OCI-LY7 (cell line): ENCODE data around the gene CGB7. TPM values are rescaled to one million over a fixed set of nuclear protein-coding genes. Genes with fewer than 3 reads are reported as not detected.
"Not testable (repeated sequence)": the region's sequence is repeated elsewhere in the genome, so short reads cannot be mapped to it uniquely, and the experiment has no call there.

Source experiments
- BruUV-seq: library from RNA; stranded (reverse); fragments of 400-500 nt; replicated peaks from 2 replicates; lab custom pipeline; 2021; lab: Mats Ljungman, UMichigan
- CTCF ChIA-PET: fragments of 300-600 bp; sonication (Branson Sonifier 250); formaldehyde crosslinking; loops from one replicate; lab custom pipeline; 2022; ENCODE audit warnings: antibody characterized with exemption; ENCODE audit not compliant: unreplicated experiment; lab: Charles Lee
- POLR2A ChIA-PET: fragments of 300-600 bp; sonication (Branson Sonifier 250); formaldehyde crosslinking; loops from one replicate; lab custom pipeline; 2022; ENCODE audit warnings: antibody characterized with exemption; lab: Charles Lee
- DNase-seq: peaks from one replicate; pipeline ENCODE4 v3.0.0-alpha.2; 2015; ENCODE audit warnings: low spot score
- H2AFZ ChIP-seq: fragments of 200-600 bp; sonication (generic), shearing (Covaris generic); 2 replicates; pipeline ENCODE4 v1.6.1; 2014; ENCODE audit warnings: mild to moderate bottlenecking, antibody characterized with exemption, low read length, moderate library complexity
- H3K27ac ChIP-seq: fragments of 200-600 bp; sonication (generic); 2 replicates; pipeline ENCODE4 v1.5.1; 2014; ENCODE audit warnings: mixed run types, low read depth, mild to moderate bottlenecking, moderate library complexity, low read length, inconsistent platforms; ENCODE audit not compliant: poor library complexity, severe bottlenecking
- H3K36me3 ChIP-seq: fragments of 200-600 bp; sonication (generic); 2 replicates; pipeline ENCODE4 v1.6.1; 2014; ENCODE audit warnings: mild to moderate bottlenecking, antibody characterized with exemption, low read length, moderate library complexity, mixed read lengths; ENCODE audit not compliant: insufficient read depth
- H3K4me1 ChIP-seq: fragments of 200-600 bp; sonication (generic); 2 replicates; pipeline ENCODE4 v1.5.1; 2014; ENCODE audit warnings: mild to moderate bottlenecking, low read length; ENCODE audit not compliant: insufficient read depth, poor library complexity, severe bottlenecking
- H3K4me2 ChIP-seq: fragments of 200-600 bp; sonication (generic); 2 replicates; pipeline ENCODE4 v1.6.1; 2014; ENCODE audit warnings: mild to moderate bottlenecking, low read length
- H3K4me3 ChIP-seq: fragments of 200-600 bp; sonication (generic); 2 replicates; pipeline ENCODE4 v1.5.1; 2014; ENCODE audit warnings: mild to moderate bottlenecking, low read depth, low read length; ENCODE audit not compliant: poor library complexity, severe bottlenecking
- H3K79me2 ChIP-seq: fragments of 200-600 bp; sonication (generic); 2 replicates; pipeline ENCODE4 v1.6.1; 2016; ENCODE audit warnings: low read depth, mild to moderate bottlenecking, low read length, moderate library complexity, mixed read lengths; ENCODE audit not compliant: insufficient read depth
- H3K9me2 ChIP-seq: fragments of 200-600 bp; sonication (generic); 2 replicates; pipeline ENCODE4 v1.6.1; 2016; ENCODE audit warnings: mild to moderate bottlenecking, low read length, mixed read lengths; ENCODE audit not compliant: insufficient read depth
- H3K9me3 ChIP-seq: fragments of 200-600 bp; sonication (generic); 2 replicates; pipeline ENCODE4 v1.6.1; 2014; ENCODE audit warnings: mild to moderate bottlenecking, mixed run types, low read length, mixed read lengths
- H4K20me1 ChIP-seq: fragments of 200-600 bp; sonication (generic); 2 replicates; pipeline ENCODE4 v1.6.1; 2014; ENCODE audit warnings: mild to moderate bottlenecking, antibody characterized with exemption, low read length, moderate library complexity, mixed read lengths; ENCODE audit not compliant: insufficient read depth
- CTCF ChIP-seq: fragments of 200-600 bp; sonication (generic); conservative IDR thresholded peaks from 2 replicates; pipeline ENCODE4 v1.5.1; 2014; ENCODE audit warnings: mild to moderate bottlenecking, antibody characterized with exemption, low read length, moderate library complexity, mixed read lengths
- intact Hi-C: fragments of 100-400 bp; cut with micrococcal nuclease; formaldehyde crosslinking; loops from one replicate; pipeline ENCODE4 v1.10.0; 2022; ENCODE audit not compliant: unreplicated experiment
- total RNA-seq, 2 experiments: library from RNA; depleted of rRNA in 1 of 2; stranded (reverse); fragments of >200 nt in 1 of 2; shearing (Covaris generic) in 1 of 2; gene quantifications; 2 replicates each; pipeline ENCODE4 v1.2.3, GENCODE V29; 2014 to 2022

The CGB7 gene
- total RNA-seq, 2 experiments from 2014 or later, result not detected

- peak; percentile 66 for DNase-seq
- H4K20me1 ChIP-seq, BruUV-seq, H3K4me2 ChIP-seq, H3K4me1 ChIP-seq, H3K36me3 ChIP-seq, CTCF ChIA-PET, H3K9me2 ChIP-seq, H2AFZ ChIP-seq, H3K9me3 ChIP-seq, H3K27ac ChIP-seq, H3K79me2 ChIP-seq, H3K4me3 ChIP-seq, POLR2A ChIA-PET, intact Hi-C loops: not testable (repeated sequence)
- TF ChIP-seq CTCF, result peak; percentile 81
Observed at GRCh38 chr19:49036815-49037214, 20.7 kb downstream of the CGB7 start, which contains the start of gene CGB1. Gene CGB1, minus strand, starts transcription at chr19:49036895. Its CDS starts 184 bp downstream, at chr19:49036711.

GRCh38 chr19:49031642-49032301, 25.8 kb downstream of the CGB7 start, which contains the start of gene CGB2:
Gene CGB2, plus strand, starts transcription at chr19:49031890. Its CDS starts 206 bp downstream, at chr19:49032096.
- H3K79me2 ChIP-seq, intact Hi-C loops, H3K4me2 ChIP-seq, H3K4me3 ChIP-seq, H3K9me3 ChIP-seq, BruUV-seq, CTCF ChIA-PET, H3K4me1 ChIP-seq, H4K20me1 ChIP-seq, H3K27ac ChIP-seq, H3K36me3 ChIP-seq, H3K9me2 ChIP-seq, H2AFZ ChIP-seq: not testable (repeated sequence)
- DNase-seq, result peak; percentile 45
- POLR2A ChIA-PET, result interaction anchor here (0.7 kb wide), 1 partner anchor 237 kb away, joined by 3 read pairs; no protein-coding TSS in a partner anchor
- peak; percentile 76 for TF ChIP-seq CTCF

GRCh38 chr19:49030323-49030722, 27.2 kb downstream of the CGB7 start:
- H3K4me1 ChIP-seq, H3K4me2 ChIP-seq, CTCF ChIA-PET, H3K9me3 ChIP-seq, DNase-seq, intact Hi-C loops, BruUV-seq, H3K4me3 ChIP-seq, H3K9me2 ChIP-seq, POLR2A ChIA-PET, H4K20me1 ChIP-seq, H2AFZ ChIP-seq, H3K79me2 ChIP-seq, H3K27ac ChIP-seq, H3K36me3 ChIP-seq: not testable (repeated sequence)

GRCh38 chr19:49029749-49030148, 27.8 kb downstream of the CGB7 start:
- H3K27ac ChIP-seq, H3K4me3 ChIP-seq, H4K20me1 ChIP-seq, H3K4me2 ChIP-seq, H3K79me2 ChIP-seq, POLR2A ChIA-PET, H3K9me3 ChIP-seq, H3K4me1 ChIP-seq, H2AFZ ChIP-seq, BruUV-seq, intact Hi-C loops, H3K9me2 ChIP-seq, H3K36me3 ChIP-seq, DNase-seq, CTCF ChIA-PET: not testable (repeated sequence)

GRCh38 chr19:49028686-49029085, 28.9 kb downstream of the CGB7 start:
- H3K4me1 ChIP-seq, intact Hi-C loops, H4K20me1 ChIP-seq, H3K9me3 ChIP-seq, H3K36me3 ChIP-seq, DNase-seq, BruUV-seq, H2AFZ ChIP-seq, H3K4me2 ChIP-seq, H3K9me2 ChIP-seq, H3K4me3 ChIP-seq, H3K27ac ChIP-seq, H3K79me2 ChIP-seq, CTCF ChIA-PET: not testable (repeated sequence)
- POLR2A ChIA-PET, result interaction anchor here (0.6 kb wide), 1 partner anchor 327 kb away, joined by 3 read pairs; no protein-coding TSS in a partner anchor
